Karpas-422 (cell line): ENCODE measurements around the gene ANO10. TPM values are rescaled to one million over a fixed set of nuclear protein-coding genes. Genes with fewer than 3 reads are reported as not detected.

ENCODE experiments used
- DNase-seq: peaks from one replicate; pipeline ENCODE4 v3.0.0-alpha.2; 2015
- H2AFZ ChIP-seq: fragments of 200-600 bp; sonication (generic); 2 replicates; pipeline ENCODE4 v1.6.1; 2014; ENCODE audit warnings: antibody characterized with exemption, low read length, mixed read lengths
- H3K27ac ChIP-seq: fragments of 200-600 bp; sonication (generic); 2 replicates; pipeline ENCODE4 v1.5.1; 2014; ENCODE audit warnings: mild to moderate bottlenecking, low read length, moderate library complexity
- H3K27me3 ChIP-seq: fragments of 200-600 bp; sonication (generic); 2 replicates; pipeline ENCODE4 v1.6.1; 2014; ENCODE audit warnings: low read length, mixed read lengths
- H3K36me3 ChIP-seq: fragments of 200-600 bp; sonication (generic); 2 replicates; pipeline ENCODE4 v1.6.1; 2014; ENCODE audit warnings: low read length, mixed read lengths; ENCODE audit not compliant: insufficient read depth
- H3K4me1 ChIP-seq: fragments of 200-600 bp; sonication (generic); 2 replicates; pipeline ENCODE4 v1.6.1; 2014; ENCODE audit warnings: mild to moderate bottlenecking, low read length, mixed read lengths
- H3K4me2 ChIP-seq: fragments of 200-600 bp; sonication (generic); 2 replicates; pipeline ENCODE4 v1.6.1; 2014; ENCODE audit warnings: low read length, low read depth, mild to moderate bottlenecking; ENCODE audit not compliant: poor library complexity, severe bottlenecking
- H3K4me3 ChIP-seq: fragments of 200-600 bp; sonication (generic); 2 replicates; pipeline ENCODE4 v1.5.1; 2014; ENCODE audit warnings: mild to moderate bottlenecking, antibody characterized with exemption, low read length, mixed read lengths
- H3K79me2 ChIP-seq: fragments of 200-600 bp; sonication (generic); 2 replicates; pipeline ENCODE4 v1.6.1; 2014; ENCODE audit warnings: mild to moderate bottlenecking, low read length, mixed read lengths
- H3K9ac ChIP-seq: fragments of 200-600 bp; sonication (generic); 2 replicates; pipeline ENCODE4 v1.6.0; 2014; ENCODE audit warnings: low read length
- H3K9me2 ChIP-seq: fragments of 200-600 bp; sonication (generic), shearing (Covaris generic); replicated peaks from 2 replicates; pipeline ENCODE4 v1.6.0; 2014; ENCODE audit warnings: mild to moderate bottlenecking, low read length, moderate library complexity; ENCODE audit not compliant: insufficient read depth
- H3K9me3 ChIP-seq: fragments of 300-700, 200-600 bp; sonication (generic); 2 replicates; pipeline ENCODE4 v1.6.1; 2014; ENCODE audit warnings: low read length, mixed read lengths
- H4K20me1 ChIP-seq: fragments of 200-600 bp; sonication (generic); 2 replicates; pipeline ENCODE4 v1.6.1; 2014; ENCODE audit warnings: mild to moderate bottlenecking, antibody characterized with exemption, low read length, low read depth; ENCODE audit not compliant: insufficient read depth
- total RNA-seq: library from RNA; depleted of rRNA; stranded (reverse); fragments of >200 nt; shearing (Covaris generic); gene quantifications from 2 replicates; pipeline ENCODE4 v1.2.3, GENCODE V29; 2014; ENCODE audit warnings: low replicate concordance

ANO10 gene
- total RNA-seq, 1 experiment from 2014 or later: 3.2 TPM

GRCh38 chr3:43353393-43353792, 268.4 kb downstream of the ANO10 start:
- Histone ChIP-seq H3K36me3 (peaks cover 18% of the 10 kb centered on the region), H3K27me3 (no peaks in the 10 kb centered on the region), H3K9me3 (peaks cover 3% of the 10 kb centered on the region; the same call in 1 of the 2 replicates)

GRCh38 chr3:43349716-43350115, 272.1 kb downstream of the ANO10 start:
- Histone ChIP-seq H3K4me2 (no peak overlapping the region), H3K4me1 (no peaks in the 10 kb centered on the region), H3K9me2 (no peaks in the 10 kb centered on the region), H4K20me1 (no peaks in the 10 kb centered on the region), H2AFZ (no peak overlapping the region), H3K36me3 (peaks cover 25% of the 10 kb centered on the region), H3K9me3 (peaks cover 3% of the 10 kb centered on the region; the same call in 1 of the 2 replicates), H3K79me2 (no peaks in the 10 kb centered on the region), H3K4me3 (no peak overlapping the region), H3K9ac (no peak overlapping the region), H3K27me3 (no peaks in the 10 kb centered on the region), H3K27ac (no peak overlapping the region)
- no peak for DNase-seq

More at GRCh38 chr3:43353393-43353792, 268.4 kb downstream of the ANO10 start:
- no peak overlapping the region for H3K4me3 ChIP-seq
- no peaks in the 10 kb centered on the region for H4K20me1 ChIP-seq
- no peak overlapping the region for H3K27ac ChIP-seq
- H2AFZ ChIP-seq: no peak overlapping the region
- no peaks in the 10 kb centered on the region for H3K4me1 ChIP-seq
- H3K9ac ChIP-seq: no peak overlapping the region
- H3K9me2 ChIP-seq: no peaks in the 10 kb centered on the region
- no peak for DNase-seq
- H3K4me2 ChIP-seq: no peak overlapping the region
- H3K79me2 ChIP-seq: no peaks in the 10 kb centered on the region

- Histone ChIP-seq H2AFZ (no peak overlapping the region), H3K27me3 (no peaks in the 10 kb centered on the region), H3K9ac (no peak overlapping the region), H3K27ac (no peak overlapping the region), H3K79me2 (no peaks in the 10 kb centered on the region), H3K4me3 (no peak overlapping the region), H3K9me2 (no peaks in the 10 kb centered on the region), H4K20me1 (no peaks in the 10 kb centered on the region), H3K4me2 (no peak overlapping the region), H3K4me1 (no peaks in the 10 kb centered on the region), H3K36me3 (peaks cover 25% of the 10 kb centered on the region), H3K9me3 (peaks cover 3% of the 10 kb centered on the region; the same call in 1 of the 2 replicates)
- DNase-seq: no peak
Observed at GRCh38 chr3:43348852-43349574, 272.8 kb downstream of the ANO10 start.

GRCh38 chr3:43348350-43348749, 273.5 kb downstream of the ANO10 start:
- no peak overlapping the region for H3K27ac ChIP-seq

GRCh38 chr3:43347774-43348173, 274.0 kb downstream of the ANO10 start:
- Histone ChIP-seq H3K79me2 (no peaks in the 10 kb centered on the region), H4K20me1 (no peaks in the 10 kb centered on the region), H3K27ac (no peak overlapping the region), H3K9ac (no peak overlapping the region), H3K27me3 (no peaks in the 10 kb centered on the region), H3K4me2 (no peak overlapping the region), H3K9me3 (no peaks in the 10 kb centered on the region), H3K4me3 (no peak overlapping the region), H2AFZ (no peak overlapping the region), H3K9me2 (no peaks in the 10 kb centered on the region), H3K36me3 (peaks cover 25% of the 10 kb centered on the region), H3K4me1 (no peaks in the 10 kb centered on the region)
- DNase-seq: no peak

More at GRCh38 chr3:43348350-43348749, 273.5 kb downstream of the ANO10 start:
- H3K79me2 ChIP-seq: no peaks in the 10 kb centered on the region
- no peaks in the 10 kb centered on the region for H3K4me1 ChIP-seq
- no peak overlapping the region for H2AFZ ChIP-seq
- no peak for DNase-seq
- no peaks in the 10 kb centered on the region for H4K20me1 ChIP-seq
- H3K9me2 ChIP-seq: no peaks in the 10 kb centered on the region
- H3K4me2 ChIP-seq: no peak overlapping the region
- H3K9me3 ChIP-seq: peaks cover under 1% of the 10 kb centered on the region; the same call in 1 of the 2 replicates
- no peak overlapping the region for H3K9ac ChIP-seq
- H3K4me3 ChIP-seq: no peak overlapping the region
- H3K36me3 ChIP-seq: peaks cover 25% of the 10 kb centered on the region
- no peaks in the 10 kb centered on the region for H3K27me3 ChIP-seq

- H3K4me1 ChIP-seq: no peaks in the 10 kb centered on the region
- no peaks in the 10 kb centered on the region for H3K27me3 ChIP-seq
- no peaks in the 10 kb centered on the region for H4K20me1 ChIP-seq
- H3K9me2 ChIP-seq: no peaks in the 10 kb centered on the region
- no peaks in the 10 kb centered on the region for H3K9me3 ChIP-seq
- H2AFZ ChIP-seq: no peak overlapping the region
- H3K4me2 ChIP-seq: no peak overlapping the region
- H3K9ac ChIP-seq: no peak overlapping the region
- peaks cover 21% of the 10 kb centered on the region for H3K36me3 ChIP-seq
- H3K27ac ChIP-seq: no peak overlapping the region
- H3K79me2 ChIP-seq: no peaks in the 10 kb centered on the region
- DNase-seq: no peak
- H3K4me3 ChIP-seq: no peak overlapping the region
Observed at GRCh38 chr3:43346978-43347749, 274.6 kb downstream of the ANO10 start.

GRCh38 chr3:43345877-43346276, 275.9 kb downstream of the ANO10 start:
- Histone ChIP-seq H3K79me2 (no peaks in the 10 kb centered on the region), H3K4me2 (no peak overlapping the region), H3K4me3 (no peak overlapping the region), H3K4me1 (no peaks in the 10 kb centered on the region), H3K9me3 (no peaks in the 10 kb centered on the region), H3K9me2 (no peaks in the 10 kb centered on the region), H4K20me1 (no peaks in the 10 kb centered on the region), H3K9ac (no peak overlapping the region), H3K27ac (no peak overlapping the region), H3K27me3 (no peaks in the 10 kb centered on the region), H2AFZ (no peak overlapping the region), H3K36me3 (peaks cover 19% of the 10 kb centered on the region)
- no peak for DNase-seq

GRCh38 chr3:43345246-43345645, 276.6 kb downstream of the ANO10 start:
- Histone ChIP-seq H3K4me1 (no peaks in the 10 kb centered on the region), H3K27me3 (no peaks in the 10 kb centered on the region), H3K9me2 (no peaks in the 10 kb centered on the region), H4K20me1 (no peaks in the 10 kb centered on the region), H3K9me3 (no peaks in the 10 kb centered on the region), H3K9ac (no peak overlapping the region), H3K27ac (no peak overlapping the region), H3K36me3 (peaks cover 13% of the 10 kb centered on the region; the same call in 1 of the 2 replicates), H2AFZ (no peak overlapping the region), H3K79me2 (no peaks in the 10 kb centered on the region), H3K4me3 (no peak overlapping the region), H3K4me2 (no peak overlapping the region)
- no peak for DNase-seq
